Thyroid gland (tissue), 4 donors: ENCODE results near the gene ERICH3. TPM values are rescaled to one million over a fixed set of nuclear protein-coding genes. Genes with fewer than 3 reads are reported as not detected.

Experiments
- DNase-seq, 2 donors: peaks; one replicate each; pipeline ENCODE4 v3.0.0-alpha.2; 2019
- H3K27ac ChIP-seq, 3 donors: fragments of 200-600 bp; sonication (generic); 1 replicate in 2 of 3; 2 replicates in 1 of 3; pipeline ENCODE4 v1.5.1; 2016 to 2019; ENCODE audit warnings: mild to moderate bottlenecking in 1 of 3, moderate library complexity in 1 of 3
- H3K27me3 ChIP-seq: fragments of 200-600 bp; sonication (generic); one replicate; pipeline ENCODE4 v1.5.1; 2019
- H3K36me3 ChIP-seq, 2 donors: fragments of 200-600 bp; sonication (generic); one replicate each; pipeline ENCODE4 v1.5.1; 2016 to 2019
- H3K4me1 ChIP-seq, 2 donors: fragments of 200-600 bp; sonication (generic); one replicate each; pipeline ENCODE4 v1.5.1; 2017 to 2019
- H3K4me3 ChIP-seq, 3 donors: fragments of 200-600 bp; sonication (generic); replicated peaks in 1 of 3; 1 replicate in 2 of 3; 2 replicates in 1 of 3; pipeline ENCODE4 v1.5.1; 2016; ENCODE audit warnings: mild to moderate bottlenecking in 1 of 3
- H3K9me3 ChIP-seq: fragments of 200-600 bp; sonication (generic); one replicate; pipeline ENCODE4 v1.5.1; 2017
- POLR2A ChIP-seq, 2 donors: fragments of 450-650 bp; IDR thresholded peaks; one replicate each; pipeline ENCODE4 v1.6.1; 2017; ENCODE audit warnings: antibody characterized with exemption in 2 of 2, mild to moderate bottlenecking in 2 of 2, moderate library complexity in 1 of 2
- WGBS, 2 donors: methylation state at CpG; one replicate each; pipeline ENCODE4 v1.1.5; 2017; 5-methylcytosine and 5-hydroxymethylcytosine counted together
- intact Hi-C: fragments of 100-400 bp; cut with DNase I; formaldehyde crosslinking; loops from one replicate; pipeline ENCODE4 v1.15.1; 2023
- total RNA-seq, 4 donors: library from RNA; depleted of rRNA; stranded (reverse); fragments of >200 nt; gene quantifications; one replicate each; pipeline ENCODE4 v1.2.3, GENCODE V29; 2016
- TF ChIP-seq, protein P1 (sequence below), 6 experiments: fragments of 200-600 bp in 3 of 6; fragments of 450-650 bp in 3 of 6; sonication (generic) in 3 of 6; IDR thresholded peaks; one replicate each; pipeline ENCODE4 v1.5.1; 2016 to 2019; ENCODE audit warnings: antibody characterized with exemption in 6 of 6, mild to moderate bottlenecking in 2 of 6, inconsistent platforms in 1 of 6, moderate library complexity in 1 of 6

Gene ERICH3
- total RNA-seq, 4 donors from 2014 or later = 0.11 to 0.40 TPM; not detected in 2

DNA sequence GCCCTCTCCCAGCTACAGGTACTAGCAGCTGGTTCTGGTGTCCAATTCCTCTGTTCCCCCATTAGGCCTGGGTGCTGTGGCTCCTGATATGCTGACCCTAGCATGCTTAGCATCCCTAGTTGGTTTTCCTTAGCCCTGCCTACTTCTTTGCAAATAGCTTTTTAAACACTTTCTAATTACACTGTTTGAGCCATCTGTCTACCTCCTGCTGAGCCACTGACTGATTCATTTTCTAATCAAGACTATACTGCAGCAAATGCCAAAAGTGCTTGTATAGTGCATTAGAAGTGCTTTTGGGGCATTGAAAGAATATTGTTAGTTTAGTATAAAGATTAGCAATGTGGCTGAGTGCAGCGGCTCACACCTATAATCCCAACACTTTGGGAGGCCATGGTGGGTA is 36.3 kb downstream of the ERICH3 start:
- Histone ChIP-seq H3K9me3 (no peaks in the 10 kb centered on the region), H3K36me3 (no peaks in the 10 kb centered on the region), H3K4me1 (no peaks in the 10 kb centered on the region), H3K27ac (no peak overlapping the region), H3K4me3 (no peak overlapping the region), H3K27me3 (no peaks in the 10 kb centered on the region)
- intact Hi-C loops = no loop called here
- no peak for TF ChIP-seq POLR2A (IDR thresholded peaks at IDR 0.05)
- TF ChIP-seq, protein P1, sequence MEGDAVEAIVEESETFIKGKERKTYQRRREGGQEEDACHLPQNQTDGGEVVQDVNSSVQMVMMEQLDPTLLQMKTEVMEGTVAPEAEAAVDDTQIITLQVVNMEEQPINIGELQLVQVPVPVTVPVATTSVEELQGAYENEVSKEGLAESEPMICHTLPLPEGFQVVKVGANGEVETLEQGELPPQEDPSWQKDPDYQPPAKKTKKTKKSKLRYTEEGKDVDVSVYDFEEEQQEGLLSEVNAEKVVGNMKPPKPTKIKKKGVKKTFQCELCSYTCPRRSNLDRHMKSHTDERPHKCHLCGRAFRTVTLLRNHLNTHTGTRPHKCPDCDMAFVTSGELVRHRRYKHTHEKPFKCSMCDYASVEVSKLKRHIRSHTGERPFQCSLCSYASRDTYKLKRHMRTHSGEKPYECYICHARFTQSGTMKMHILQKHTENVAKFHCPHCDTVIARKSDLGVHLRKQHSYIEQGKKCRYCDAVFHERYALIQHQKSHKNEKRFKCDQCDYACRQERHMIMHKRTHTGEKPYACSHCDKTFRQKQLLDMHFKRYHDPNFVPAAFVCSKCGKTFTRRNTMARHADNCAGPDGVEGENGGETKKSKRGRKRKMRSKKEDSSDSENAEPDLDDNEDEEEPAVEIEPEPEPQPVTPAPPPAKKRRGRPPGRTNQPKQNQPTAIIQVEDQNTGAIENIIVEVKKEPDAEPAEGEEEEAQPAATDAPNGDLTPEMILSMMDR (IDR thresholded peaks at IDR 0.05) = no peak
- no peak for DNase-seq
- WGBS, 2 donors = 83 to 100% methylated on average over 1 of the region's 1 CpG

DNA sequence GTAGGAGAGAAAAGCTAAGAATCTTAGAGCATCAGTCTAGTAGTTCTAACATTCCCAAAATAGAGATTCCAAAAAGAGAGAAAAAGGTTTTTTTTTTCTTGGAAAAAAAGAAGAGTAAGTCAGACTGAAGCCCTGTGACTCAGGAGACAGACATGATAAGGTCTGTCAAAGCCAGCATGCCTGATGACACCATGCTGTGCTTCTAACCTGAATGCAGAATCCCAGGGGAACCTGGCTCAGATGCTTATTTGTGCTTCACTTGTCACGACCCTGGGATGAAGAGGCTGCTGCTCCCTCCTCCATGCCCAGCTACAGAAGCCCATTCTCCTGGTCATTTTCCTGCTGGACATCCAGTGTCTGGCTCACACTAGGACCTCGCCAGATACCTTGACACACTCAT is 44.3 kb downstream of the ERICH3 start:
- Histone ChIP-seq H3K36me3 (no peaks in the 10 kb centered on the region), H3K27me3 (no peaks in the 10 kb centered on the region), H3K9me3 (no peaks in the 10 kb centered on the region), H3K4me1 (no peaks in the 10 kb centered on the region), H3K4me3 (no peak overlapping the region), H3K27ac (no peak overlapping the region)
- TF ChIP-seq POLR2A (IDR thresholded peaks at IDR 0.05) = no peak
- TF ChIP-seq, protein P1 (IDR thresholded peaks at IDR 0.05) = no peak
- no peak for DNase-seq
- intact Hi-C loops = no loop called here
- 38 to 58% methylated on average over 2 of the region's 2 CpGs for WGBS, 2 donors

DNA sequence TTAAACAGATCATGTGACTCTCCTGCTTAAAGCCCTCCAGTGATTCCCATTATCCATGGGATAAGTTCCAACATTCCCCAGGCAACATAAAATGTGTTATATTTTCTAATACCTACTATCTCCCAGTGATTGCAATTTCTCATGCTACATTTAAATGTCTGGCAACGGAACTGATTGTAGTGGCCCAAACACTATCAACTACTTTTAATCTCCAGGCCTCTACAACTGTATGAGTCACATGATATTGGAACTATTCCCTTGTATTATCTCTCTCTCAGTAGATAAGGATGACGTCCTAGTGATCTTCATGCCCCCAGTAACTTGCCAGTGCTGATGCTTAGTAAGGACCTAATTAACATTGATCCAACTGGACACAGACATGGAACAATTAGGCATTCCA is 49.9 kb downstream of the ERICH3 start:
- intact Hi-C loops = no loop called here
- 73 to 80% methylated on average over 2 of the region's 2 CpGs for WGBS, 2 donors
- no peak for DNase-seq

DNA sequence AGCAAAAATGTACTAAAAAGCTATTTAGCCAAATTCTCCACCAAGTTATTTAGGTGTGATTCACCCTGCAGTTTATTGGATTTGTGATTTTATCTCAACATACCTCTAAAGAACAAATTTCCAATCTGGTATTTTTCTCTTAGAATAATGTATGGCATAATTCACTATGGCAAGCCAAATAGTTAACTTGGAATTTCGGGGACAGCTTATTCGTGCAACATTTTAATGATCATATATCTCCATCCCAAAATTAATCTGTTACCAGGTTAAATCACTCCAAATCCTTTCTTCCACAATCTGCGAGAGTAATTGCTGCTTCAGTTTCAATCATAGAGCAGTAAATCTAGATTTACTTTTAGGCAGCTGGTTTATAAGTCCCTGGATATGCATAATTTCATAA is 53.4 kb downstream of the ERICH3 start:
- DNase-seq = no peak
- Histone ChIP-seq H3K27me3 (no peaks in the 10 kb centered on the region), H3K9me3 (no peaks in the 10 kb centered on the region), H3K27ac (no peak overlapping the region), H3K36me3 (no peaks in the 10 kb centered on the region), H3K4me3 (no peak overlapping the region), H3K4me1 (no peaks in the 10 kb centered on the region)
- TF ChIP-seq, protein P1 (IDR thresholded peaks at IDR 0.05) = no peak
- no peak for TF ChIP-seq POLR2A (IDR thresholded peaks at IDR 0.05)
- intact Hi-C loops = no loop called here
- 85 to 90% methylated on average over 3 of the region's 3 CpGs for WGBS, 2 donors

More for the DNA sequence above, 49.9 kb downstream of the ERICH3 start:
- no peaks in the 10 kb centered on the region for H3K4me1 ChIP-seq
- no peaks in the 10 kb centered on the region for H3K36me3 ChIP-seq
- H3K27me3 ChIP-seq = no peaks in the 10 kb centered on the region
- no peak for TF ChIP-seq POLR2A (IDR thresholded peaks at IDR 0.05)
- TF ChIP-seq, protein P1 (IDR thresholded peaks at IDR 0.05) = no peak
- H3K27ac ChIP-seq = no peak overlapping the region
- H3K9me3 ChIP-seq = no peaks in the 10 kb centered on the region
- no peak overlapping the region for H3K4me3 ChIP-seq

DNA sequence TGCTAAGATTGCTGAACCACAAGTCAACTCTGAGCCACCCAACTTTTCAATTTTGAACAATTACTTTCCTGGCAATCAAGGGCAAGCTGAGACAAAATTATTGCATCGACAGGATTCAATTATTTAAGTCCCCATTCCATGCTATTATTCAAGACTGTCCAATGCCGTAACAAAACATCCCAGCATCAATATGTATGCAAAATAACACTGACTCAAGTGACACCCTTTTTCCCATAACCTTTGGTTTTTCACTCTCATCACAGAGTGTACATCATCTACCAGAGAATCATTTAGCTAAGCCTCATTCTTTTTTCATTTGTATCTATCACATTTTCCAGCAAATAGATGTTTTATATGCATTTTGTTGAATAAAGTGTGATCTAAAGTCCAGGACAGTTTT is 54.6 kb downstream of the ERICH3 start:
- intact Hi-C loops = no loop called here
- H3K27me3 ChIP-seq = no peaks in the 10 kb centered on the region
- WGBS, 2 donors = 76 to 91% methylated on average over 2 of the region's 2 CpGs
- no peak overlapping the region for H3K4me3 ChIP-seq
- no peak for DNase-seq
- H3K36me3 ChIP-seq = no peaks in the 10 kb centered on the region
- H3K4me1 ChIP-seq = no peaks in the 10 kb centered on the region
- no peak overlapping the region for H3K27ac ChIP-seq
- no peak for TF ChIP-seq POLR2A (IDR thresholded peaks at IDR 0.05)
- TF ChIP-seq, protein P1 (IDR thresholded peaks at IDR 0.05) = no peak
- H3K9me3 ChIP-seq = no peaks in the 10 kb centered on the region
